DND-41 (cell line): Measurements from ENCODE around the gene SPO11.

Source experiments
- EZH2 ChIP-seq: IDR thresholded peaks from 3 replicates; pipeline ENCODE4 v1.6.1; 2012; ENCODE audit warnings: borderline replicate concordance, low read depth, mild to moderate bottlenecking, moderate library complexity, low read length, inconsistent platforms; ENCODE audit not compliant: severe bottlenecking
- TF ChIP-seq, protein P1 (sequence below): IDR thresholded peaks from 2 replicates; pipeline ENCODE4 v1.5.1; 2012; ENCODE audit warnings: borderline replicate concordance, low read length, moderate library complexity, mild to moderate bottlenecking; ENCODE audit not compliant: poor library complexity, severe bottlenecking; ENCODE audit errors: extremely low read depth

DNA sequence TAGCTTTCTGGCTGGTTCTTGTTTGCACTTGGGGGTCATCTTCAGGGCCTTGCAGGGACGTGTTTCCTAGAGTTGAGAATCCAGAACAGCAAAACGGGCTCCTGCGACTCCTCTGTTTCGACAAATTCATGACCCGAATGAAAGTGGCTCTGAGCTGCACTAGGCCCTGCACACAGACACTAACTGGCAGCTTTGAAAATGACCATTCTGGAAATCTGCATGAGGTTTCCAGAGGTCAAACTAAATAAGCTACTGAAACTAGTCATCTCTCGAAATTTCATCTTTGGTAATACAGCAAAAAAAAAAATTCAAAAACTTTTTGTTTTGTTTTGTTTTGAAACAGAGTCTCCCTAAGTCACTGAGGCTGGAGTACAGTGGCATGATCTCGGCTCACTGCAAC lies 47.7 kb upstream of the SPO11 start:
- TF ChIP-seq, protein P1, sequence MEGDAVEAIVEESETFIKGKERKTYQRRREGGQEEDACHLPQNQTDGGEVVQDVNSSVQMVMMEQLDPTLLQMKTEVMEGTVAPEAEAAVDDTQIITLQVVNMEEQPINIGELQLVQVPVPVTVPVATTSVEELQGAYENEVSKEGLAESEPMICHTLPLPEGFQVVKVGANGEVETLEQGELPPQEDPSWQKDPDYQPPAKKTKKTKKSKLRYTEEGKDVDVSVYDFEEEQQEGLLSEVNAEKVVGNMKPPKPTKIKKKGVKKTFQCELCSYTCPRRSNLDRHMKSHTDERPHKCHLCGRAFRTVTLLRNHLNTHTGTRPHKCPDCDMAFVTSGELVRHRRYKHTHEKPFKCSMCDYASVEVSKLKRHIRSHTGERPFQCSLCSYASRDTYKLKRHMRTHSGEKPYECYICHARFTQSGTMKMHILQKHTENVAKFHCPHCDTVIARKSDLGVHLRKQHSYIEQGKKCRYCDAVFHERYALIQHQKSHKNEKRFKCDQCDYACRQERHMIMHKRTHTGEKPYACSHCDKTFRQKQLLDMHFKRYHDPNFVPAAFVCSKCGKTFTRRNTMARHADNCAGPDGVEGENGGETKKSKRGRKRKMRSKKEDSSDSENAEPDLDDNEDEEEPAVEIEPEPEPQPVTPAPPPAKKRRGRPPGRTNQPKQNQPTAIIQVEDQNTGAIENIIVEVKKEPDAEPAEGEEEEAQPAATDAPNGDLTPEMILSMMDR: no peak
- no peak for TF ChIP-seq EZH2
